Endothelial cell of umbilical vein (primary cell): ENCODE results near the gene GPR22. TPM values are rescaled to one million over a fixed set of nuclear protein-coding genes. Genes with fewer than 3 reads are reported as not detected.

Experiments
- BruUV-seq: library from RNA; stranded (reverse); fragments of 400-500 nt; replicated peaks from 2 replicates; lab custom pipeline; 2021; lab: Mats Ljungman, UMichigan
- CTCF ChIA-PET: fragments of 300-600, 350-600 bp; sonication (Branson Sonifier 250); formaldehyde crosslinking; loops from one replicate; lab custom pipeline; 2021; ENCODE audit warnings: antibody characterized with exemption, inconsistent platforms; lab: Charles Lee
- POLR2A ChIA-PET: fragments of 300-600, 350-600 bp; sonication (Branson Sonifier 250); formaldehyde crosslinking; loops from one replicate; lab custom pipeline; 2021; ENCODE audit warnings: antibody characterized with exemption, inconsistent platforms; lab: Charles Lee
- DNase-seq: peaks from one replicate; pipeline ENCODE4 v3.0.0-alpha.2; 2011; ENCODE audit warnings: low read depth, low spot score
- FAIRE-seq: peaks from 2 replicates; lab custom pipeline; 2011; peaks lifted over from hg19 to GRCh38; lab: Jason Lieb, UNC
- H2AFZ ChIP-seq: 2 replicates; pipeline ENCODE4 v1.6.0; 2012; ENCODE audit warnings: low read depth, low read length, control low read depth, inconsistent platforms
- H3K27ac ChIP-seq: 2 replicates; pipeline ENCODE4 v1.5.1; 2011; ENCODE audit warnings: low read depth, mild to moderate bottlenecking, control low read depth, low read length, moderate library complexity; ENCODE audit not compliant: insufficient read depth
- H3K27me3 ChIP-seq, 2 experiments: 2 replicates each; pipeline versions ENCODE4 v1.6.0 to v1.6.1; 2011; ENCODE audit warnings: low read length in 2 of 2, mixed read lengths in 1 of 2; ENCODE audit not compliant: control insufficient read depth in 2 of 2, insufficient read depth in 2 of 2
- H3K36me3 ChIP-seq, 2 experiments: 2 replicates in 1 of 2; 3 replicates in 1 of 2; pipeline ENCODE4 v1.5.1; 2011; ENCODE audit warnings: low read length in 2 of 2, mild to moderate bottlenecking in 1 of 2, moderate library complexity in 1 of 2; ENCODE audit not compliant: control insufficient read depth in 2 of 2, insufficient read depth in 2 of 2; ENCODE audit errors: extremely low read depth in 1 of 2
- H3K4me1 ChIP-seq: 3 replicates; pipeline ENCODE4 v1.5.1; 2011; ENCODE audit warnings: mild to moderate bottlenecking, low read length; ENCODE audit not compliant: control insufficient read depth, insufficient read depth; ENCODE audit errors: extremely low read depth
- H3K4me2 ChIP-seq: 2 replicates; pipeline ENCODE4 v1.6.1; 2011; ENCODE audit warnings: low read length, control low read depth, mixed read lengths; ENCODE audit not compliant: insufficient read depth
- H3K4me3 ChIP-seq, 3 experiments: fragments of 200-600 bp in 1 of 3; sonication (generic), shearing (Covaris generic) in 1 of 3; replicated peaks in 1 of 3; 2 replicates each; pipeline ENCODE4 v1.5.1; 2011 to 2016; ENCODE audit warnings: control low read depth in 3 of 3, low read length in 3 of 3, mild to moderate bottlenecking in 2 of 3, inconsistent platforms in 1 of 3, low read depth in 1 of 3, moderate library complexity in 1 of 3; ENCODE audit not compliant: insufficient read depth in 1 of 3
- H3K79me2 ChIP-seq: 2 replicates; pipeline ENCODE4 v1.6.0; 2012; ENCODE audit warnings: low read length, inconsistent platforms; ENCODE audit not compliant: control insufficient read depth, insufficient read depth
- H3K9ac ChIP-seq: replicated peaks from 2 replicates; pipeline ENCODE3; 2011; ENCODE audit warnings: low read length, control low read depth; ENCODE audit not compliant: insufficient read depth; ENCODE audit errors: extremely low read depth
- H3K9me1 ChIP-seq: replicated peaks from 3 replicates; pipeline ENCODE4 v1.6.0; 2011; ENCODE audit warnings: mild to moderate bottlenecking, low read length; ENCODE audit not compliant: control insufficient read depth, insufficient read depth; ENCODE audit errors: extremely low read depth
- H3K9me3 ChIP-seq: replicated peaks from 2 replicates; pipeline ENCODE4 v1.5.1; 2012; ENCODE audit warnings: low read length, inconsistent platforms; ENCODE audit not compliant: control insufficient read depth, insufficient read depth
- H4K20me1 ChIP-seq: replicated peaks from 2 replicates; pipeline ENCODE3; 2011; ENCODE audit warnings: mild to moderate bottlenecking, low read length; ENCODE audit not compliant: control insufficient read depth, insufficient read depth; ENCODE audit errors: extremely low read depth
- EZH2 ChIP-seq: IDR thresholded peaks from 2 replicates; pipeline ENCODE4 v1.6.1; 2012; ENCODE audit warnings: borderline replicate concordance, low read depth, mild to moderate bottlenecking, moderate library complexity, low read length, inconsistent platforms; ENCODE audit not compliant: severe bottlenecking
- FOS ChIP-seq: IDR thresholded peaks from 2 replicates; pipeline ENCODE4 v1.6.1; 2011; ENCODE audit warnings: mild to moderate bottlenecking, low read length, moderate library complexity, borderline replicate concordance; ENCODE audit not compliant: insufficient read depth
- GATA2 ChIP-seq: IDR thresholded peaks from 2 replicates; pipeline ENCODE4 v1.7.0; 2011; ENCODE audit warnings: low read depth, mild to moderate bottlenecking, moderate library complexity, mixed read lengths, low read length; ENCODE audit not compliant: insufficient read length, insufficient read depth
- POLR2A ChIP-seq: IDR thresholded peaks from 2 replicates; pipeline ENCODE4 v1.6.1; 2012; ENCODE audit warnings: low read depth, mild to moderate bottlenecking, control low read depth, low read length
- POLR2AphosphoS5 ChIP-seq: IDR thresholded peaks from 2 replicates; pipeline ENCODE4 v1.6.1; 2012; ENCODE audit warnings: low read depth, mild to moderate bottlenecking, control low read depth, low read length, moderate library complexity; ENCODE audit not compliant: insufficient read depth
- dilution Hi-C: fragments of 300-500 bp; cut with MboI; formaldehyde crosslinking; loops from one replicate; pipeline ENCODE4 v1.15.0; 2019; ENCODE audit warnings: low sequenced_read_pairs; ENCODE audit not compliant: extremely low pct_ligation_motif_present
- intact Hi-C: fragments of 100-400 bp; cut with micrococcal nuclease; formaldehyde crosslinking; loops from one replicate; pipeline ENCODE4 v1.10.0; 2022
- polyA plus RNA-seq, 4 experiments: library from polyadenylated mRNA; depleted of rRNA in 3 of 4; stranded (reverse) in 3 of 4; unstranded in 1 of 4; fragments of >200 nt; gene quantifications; 2 replicates each; pipeline versions ENCODE4 v1.2.1 to v1.2.3, GENCODE V29; 2011 to 2012; ENCODE audit warnings: missing spikeins in 1 of 4
- total RNA-seq: library from RNA; stranded (reverse); gene quantifications from 2 replicates; pipeline ENCODE4 v1.2.3, GENCODE V29; 2021
- TF ChIP-seq, protein P1 (sequence below), 2 donors: IDR thresholded peaks; 1 replicate in 1 of 2; 2 replicates in 1 of 2; pipeline ENCODE4 v1.5.1; 2011; ENCODE audit warnings: low read length in 2 of 2, mild to moderate bottlenecking in 2 of 2, moderate library complexity in 2 of 2, control low read depth in 1 of 2, inconsistent platforms in 1 of 2, low read depth in 1 of 2; ENCODE audit not compliant: insufficient read depth in 1 of 2; ENCODE audit errors: extremely low read depth in 1 of 2
- TF ChIP-seq, protein P2 (sequence below): IDR thresholded peaks from 2 replicates; pipeline ENCODE4 v1.6.1; 2011; ENCODE audit not compliant: insufficient read depth, insufficient read length

GPR22 gene
- total and polyA plus RNA-seq, 2 donors (not counting 3 experiments of a cell fraction or from before 2014, with no cell fraction given): not detected

- dilution Hi-C loops: no loop called here
- POLR2A ChIA-PET: no interaction called here
Measured at GRCh38 chr7:107494315-107494751, 24.5 kb downstream of the GPR22 start.

GRCh38 chr7:107494884-107495283 is 25.0 kb downstream of the GPR22 start:
- Histone ChIP-seq H3K9ac (no peak overlapping the region), H3K4me2 (no peak overlapping the region)
- dilution Hi-C loops: no loop called here

More at GRCh38 chr7:107494315-107494751, 24.5 kb downstream of the GPR22 start:
- Histone ChIP-seq H3K4me1 (no peaks in the 10 kb centered on the region), H3K27ac (no peak overlapping the region), H3K9ac (no peak overlapping the region), H3K36me3 (no peaks in the 10 kb centered on the region), H3K9me3 (no peaks in the 10 kb centered on the region), H3K79me2 (peaks cover 15% of the 10 kb centered on the region), H3K4me3 (no peak overlapping the region), H3K9me1 (no peaks in the 10 kb centered on the region), H4K20me1 (peaks cover 7% of the 10 kb centered on the region), H3K27me3 (no peaks in the 10 kb centered on the region), H3K4me2 (no peak overlapping the region), H2AFZ (no peak overlapping the region)
- no TSS peak for BruUV-seq
- intact Hi-C loops: no loop called here
- no peak for DNase-seq
- FAIRE-seq: no peak
- CTCF ChIA-PET: interaction anchor here (0.9 to 1.4 kb wide), 3 partner anchors 18 to 246 kb away, joined by 3 to 5 read pairs (median 3); no protein-coding TSS in a partner anchor
- TF ChIP-seq GATA2: no peak

More at GRCh38 chr7:107494884-107495283, 25.0 kb downstream of the GPR22 start:
- Histone ChIP-seq H3K36me3 (no peaks in the 10 kb centered on the region), H4K20me1 (peaks cover 7% of the 10 kb centered on the region), H3K27ac (no peak overlapping the region), H3K79me2 (peaks cover 15% of the 10 kb centered on the region), H3K9me3 (no peaks in the 10 kb centered on the region), H3K4me3 (no peak overlapping the region), H3K9me1 (no peaks in the 10 kb centered on the region), H2AFZ (no peak overlapping the region), H3K27me3 (no peaks in the 10 kb centered on the region), H3K4me1 (no peaks in the 10 kb centered on the region)
- BruUV-seq: no TSS peak
- FAIRE-seq (no peak), DNase-seq (no peak)
- CTCF ChIA-PET: interaction anchor here (1.0 kb wide), 1 partner anchor 212 kb away, joined by 3 read pairs; no protein-coding TSS in a partner anchor
- no peak for TF ChIP-seq FOS
- TF ChIP-seq EZH2: no peak
- TF ChIP-seq, protein P1, sequence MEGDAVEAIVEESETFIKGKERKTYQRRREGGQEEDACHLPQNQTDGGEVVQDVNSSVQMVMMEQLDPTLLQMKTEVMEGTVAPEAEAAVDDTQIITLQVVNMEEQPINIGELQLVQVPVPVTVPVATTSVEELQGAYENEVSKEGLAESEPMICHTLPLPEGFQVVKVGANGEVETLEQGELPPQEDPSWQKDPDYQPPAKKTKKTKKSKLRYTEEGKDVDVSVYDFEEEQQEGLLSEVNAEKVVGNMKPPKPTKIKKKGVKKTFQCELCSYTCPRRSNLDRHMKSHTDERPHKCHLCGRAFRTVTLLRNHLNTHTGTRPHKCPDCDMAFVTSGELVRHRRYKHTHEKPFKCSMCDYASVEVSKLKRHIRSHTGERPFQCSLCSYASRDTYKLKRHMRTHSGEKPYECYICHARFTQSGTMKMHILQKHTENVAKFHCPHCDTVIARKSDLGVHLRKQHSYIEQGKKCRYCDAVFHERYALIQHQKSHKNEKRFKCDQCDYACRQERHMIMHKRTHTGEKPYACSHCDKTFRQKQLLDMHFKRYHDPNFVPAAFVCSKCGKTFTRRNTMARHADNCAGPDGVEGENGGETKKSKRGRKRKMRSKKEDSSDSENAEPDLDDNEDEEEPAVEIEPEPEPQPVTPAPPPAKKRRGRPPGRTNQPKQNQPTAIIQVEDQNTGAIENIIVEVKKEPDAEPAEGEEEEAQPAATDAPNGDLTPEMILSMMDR (IDR thresholded peaks at IDR 0.05; ENCODE audit: extremely low read depth in 1 of 2, insufficient read depth in 1 of 2, low read depth in 1 of 2, low read length in 2 of 2): no peak
- no peak for TF ChIP-seq POLR2A
- TF ChIP-seq GATA2: no peak
- TF ChIP-seq, protein P2, sequence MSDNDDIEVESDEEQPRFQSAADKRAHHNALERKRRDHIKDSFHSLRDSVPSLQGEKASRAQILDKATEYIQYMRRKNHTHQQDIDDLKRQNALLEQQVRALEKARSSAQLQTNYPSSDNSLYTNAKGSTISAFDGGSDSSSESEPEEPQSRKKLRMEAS: no peak
- TF ChIP-seq POLR2AphosphoS5: no peak
- POLR2A ChIA-PET: no interaction called here
- intact Hi-C loops: no loop called here
